Stimulated activated CD4-positive, alpha-beta T cell treated with anti-CD3 and anti-CD28 coated beads, Interleukin-15, amount 100 ng/mL, for 24 hours (primary cell): ENCODE results near the gene TCEAL5.
"Not testable (repeated sequence)": the region's sequence is repeated elsewhere in the genome, so short reads cannot be mapped to it uniquely, and the experiment has no call there.

Source experiments
- DNase-seq: peaks from one replicate; pipeline ENCODE4 v3.0.0-alpha.2; 2020

TCEAL5 gene, protein sequence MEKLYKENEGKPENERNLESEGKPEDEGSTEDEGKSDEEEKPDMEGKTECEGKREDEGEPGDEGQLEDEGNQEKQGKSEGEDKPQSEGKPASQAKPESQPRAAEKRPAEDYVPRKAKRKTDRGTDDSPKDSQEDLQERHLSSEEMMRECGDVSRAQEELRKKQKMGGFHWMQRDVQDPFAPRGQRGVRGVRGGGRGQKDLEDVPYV

DNA sequence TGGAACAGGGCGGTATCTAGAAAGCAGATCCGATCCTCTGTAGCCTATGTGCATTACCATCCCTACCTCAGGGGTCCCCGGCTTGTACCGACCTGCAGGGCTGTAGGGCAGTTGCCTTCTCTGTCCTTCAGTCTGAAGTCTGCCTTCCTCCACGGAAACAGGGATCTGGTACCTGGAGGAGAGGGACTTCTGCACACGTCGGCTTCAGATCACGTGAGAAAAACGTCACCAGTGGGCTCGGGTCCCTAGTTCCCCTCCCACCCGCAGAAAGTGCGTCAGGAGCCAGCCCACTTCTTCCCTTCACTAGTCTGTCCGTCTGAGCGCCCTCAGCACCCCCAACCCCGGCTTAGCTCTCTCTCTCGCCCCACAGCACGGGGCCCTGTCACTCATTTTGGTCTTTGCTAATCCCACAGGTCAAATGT, at the start of gene TCEAL5:
TSS of gene TCEAL5 (minus strand) at position 170 of the 422 bp plus-strand sequence. CDS start 2,187 bp downstream, outside the sequence.
- no peak for DNase-seq

DNA sequence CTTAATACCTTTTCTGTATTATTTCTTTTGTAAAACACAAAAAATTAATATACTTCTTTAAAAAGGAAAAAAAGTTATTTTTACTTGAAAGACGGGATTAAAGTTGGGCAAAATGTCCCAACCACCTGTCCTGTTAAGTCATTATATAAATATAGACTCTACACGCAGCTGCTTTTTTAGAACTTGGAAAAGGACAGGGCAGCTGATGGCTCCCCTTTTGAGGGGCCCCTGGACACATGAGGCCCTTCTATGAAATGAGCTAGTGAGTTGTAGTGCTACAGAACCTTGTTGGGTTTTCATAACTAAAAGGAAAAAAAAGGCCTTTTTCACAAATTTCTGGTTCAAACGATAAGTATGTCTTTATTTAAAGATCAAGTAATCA, 34.8 kb upstream of the TCEAL5 start:
- no peak for DNase-seq

DNA sequence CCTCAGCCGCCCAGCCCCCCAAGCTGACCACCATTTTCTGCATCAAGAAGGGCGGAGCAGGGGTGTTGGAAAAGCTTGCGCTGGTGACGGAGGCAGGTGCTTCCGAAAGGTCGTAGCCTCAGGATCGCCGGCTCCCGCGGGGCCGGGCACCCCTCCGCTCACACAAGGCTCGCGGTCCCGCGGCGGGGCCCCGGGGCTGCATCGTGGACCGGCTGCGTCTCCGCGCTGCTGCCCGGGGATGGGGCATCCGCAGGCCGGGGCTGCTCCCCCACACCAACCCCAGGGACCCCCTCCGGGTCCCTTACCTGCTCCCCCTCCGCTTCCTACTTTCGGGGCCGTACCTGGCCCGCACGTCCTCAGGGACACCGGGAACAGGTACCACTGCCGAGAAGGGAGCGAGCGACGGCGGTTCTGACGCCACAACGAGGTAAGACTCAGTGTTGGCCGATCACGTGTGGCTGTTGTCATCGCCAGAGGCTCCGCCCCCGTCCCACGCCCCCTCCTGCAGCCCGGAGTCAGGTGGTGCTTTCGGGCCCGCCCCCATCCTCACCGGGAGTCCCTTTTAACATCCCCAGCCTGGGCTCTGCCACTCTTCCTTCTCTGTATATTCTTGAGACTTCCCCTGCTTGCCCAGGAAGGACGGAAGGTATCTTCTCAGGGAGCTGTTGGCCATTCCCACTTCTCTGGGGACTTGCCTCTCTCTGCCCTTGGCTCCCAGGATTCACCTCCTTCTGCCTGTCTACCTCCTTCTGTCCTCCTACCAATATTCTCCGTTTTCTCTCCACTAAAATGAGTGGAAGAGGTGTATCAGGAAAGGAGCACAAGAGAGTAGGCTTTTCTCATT, 34.2 kb upstream of the TCEAL5 start, which contains the start of gene BEX2:
TSS of gene BEX2 (minus strand) at position 436 of the 844 bp plus-strand sequence. CDS start 1,014 bp downstream, outside the sequence.
- DNase-seq = peak; percentile 88

DNA sequence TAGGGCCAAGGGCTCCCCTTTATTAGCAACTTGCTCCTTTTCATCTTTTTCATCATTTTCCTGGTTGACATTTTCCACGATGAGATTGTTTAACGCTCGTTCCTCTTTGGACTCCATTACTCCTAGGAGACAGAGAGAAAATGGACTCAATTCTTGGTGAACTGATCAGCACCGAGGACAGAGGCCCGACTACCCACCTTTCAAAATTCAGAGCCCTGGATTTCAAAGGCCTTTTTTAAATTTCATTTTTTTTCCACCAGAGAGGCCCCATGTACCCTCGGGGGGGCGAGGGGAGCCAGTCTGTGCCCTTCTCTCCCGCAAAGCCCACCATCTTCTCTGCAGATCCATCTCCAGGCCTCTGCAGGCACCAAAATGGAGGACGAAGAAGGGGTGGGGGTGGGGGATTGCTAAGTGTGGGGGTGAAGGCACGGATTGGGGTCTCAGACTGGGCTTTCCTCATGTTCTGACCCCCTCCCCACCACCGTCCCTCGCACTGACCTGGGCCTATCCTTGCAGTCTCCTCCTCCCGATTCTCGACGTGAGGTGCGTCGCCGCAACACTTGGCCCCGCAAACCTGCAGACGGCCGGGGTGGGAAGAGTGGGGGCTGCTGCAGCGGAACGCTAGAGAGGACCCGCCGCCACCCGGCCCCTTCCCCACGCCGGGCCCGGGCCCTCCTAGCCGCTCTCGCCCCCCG, 33.5 kb upstream of the TCEAL5 start:
- DNase-seq = peak; percentile 3

DNA sequence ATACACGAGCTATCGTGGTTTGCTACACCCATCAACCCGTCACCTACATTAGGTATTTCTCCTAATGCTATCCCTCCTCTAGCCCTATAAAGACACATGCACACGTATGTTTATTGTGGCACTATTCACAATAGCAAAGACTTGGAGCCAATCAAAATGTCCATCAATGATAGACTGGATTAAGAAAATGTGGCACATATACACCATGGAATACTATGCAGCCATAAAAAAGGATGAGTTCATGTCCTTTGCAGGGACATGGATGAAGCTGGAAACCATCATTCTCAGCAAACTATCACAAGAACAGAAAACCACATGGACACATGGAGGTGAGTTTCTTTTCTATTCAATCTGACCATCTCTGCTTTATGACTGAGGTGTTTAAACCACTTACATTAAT, 29.1 kb upstream of the TCEAL5 start:
- not testable (repeated sequence) for DNase-seq

DNA sequence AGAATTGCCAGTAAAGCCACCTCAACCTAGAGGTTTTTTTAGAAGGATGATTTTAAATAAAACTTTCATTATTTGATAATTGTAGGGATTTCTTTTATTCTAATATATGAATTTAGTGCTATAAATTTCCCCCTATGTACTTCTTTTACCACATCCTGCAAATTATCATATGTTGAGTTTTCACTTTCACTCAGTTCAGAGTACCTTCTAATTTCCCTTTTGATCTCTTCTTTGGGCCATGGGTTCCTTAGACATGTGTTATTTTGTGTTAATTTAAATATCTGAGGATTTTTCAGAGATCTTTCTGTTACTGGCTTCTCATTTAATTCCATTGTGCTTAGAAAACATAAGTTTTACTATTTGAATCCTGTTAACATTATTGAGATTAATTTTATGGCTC, 28.2 kb upstream of the TCEAL5 start:
- no peak for DNase-seq

DNA sequence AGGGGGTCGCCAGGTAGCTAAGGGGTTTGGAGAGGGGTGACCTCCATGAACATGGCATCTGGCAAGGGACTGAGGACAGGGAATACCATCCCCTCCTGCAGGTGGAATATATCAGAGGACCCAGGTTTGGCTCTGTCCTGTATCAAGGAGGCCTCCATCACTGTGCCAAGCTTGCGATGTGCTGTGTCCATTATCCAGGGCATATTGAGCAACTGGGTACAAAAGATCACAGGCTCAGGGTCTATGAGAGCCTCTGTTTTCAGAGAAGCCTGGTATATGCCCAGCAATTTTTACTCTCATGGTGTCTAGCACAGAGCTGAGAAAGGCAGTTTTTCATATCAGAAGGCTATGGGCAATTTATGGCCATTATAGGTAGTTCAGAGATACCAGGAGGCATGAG, 16.6 kb upstream of the TCEAL5 start:
- DNase-seq = no peak

DNA sequence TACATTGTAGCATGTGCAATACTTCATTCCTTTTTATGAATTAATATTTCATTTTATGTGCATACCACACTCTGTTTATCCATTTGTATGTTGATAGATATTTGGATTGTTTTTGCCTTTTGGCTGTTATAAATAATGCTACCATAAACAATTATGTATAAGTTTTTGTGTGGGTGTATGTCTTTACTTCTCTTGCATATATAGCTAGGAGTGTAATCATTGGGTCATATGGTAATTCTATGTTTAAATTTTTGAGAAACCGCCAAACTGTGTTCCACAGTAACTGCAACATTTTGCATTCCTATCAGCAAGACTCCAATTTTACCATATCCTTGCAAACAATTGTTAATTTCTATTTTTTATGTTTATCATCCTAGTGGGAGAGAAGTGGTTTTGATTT, 3.1 kb upstream of the TCEAL5 start:
- DNase-seq = no peak

DNA sequence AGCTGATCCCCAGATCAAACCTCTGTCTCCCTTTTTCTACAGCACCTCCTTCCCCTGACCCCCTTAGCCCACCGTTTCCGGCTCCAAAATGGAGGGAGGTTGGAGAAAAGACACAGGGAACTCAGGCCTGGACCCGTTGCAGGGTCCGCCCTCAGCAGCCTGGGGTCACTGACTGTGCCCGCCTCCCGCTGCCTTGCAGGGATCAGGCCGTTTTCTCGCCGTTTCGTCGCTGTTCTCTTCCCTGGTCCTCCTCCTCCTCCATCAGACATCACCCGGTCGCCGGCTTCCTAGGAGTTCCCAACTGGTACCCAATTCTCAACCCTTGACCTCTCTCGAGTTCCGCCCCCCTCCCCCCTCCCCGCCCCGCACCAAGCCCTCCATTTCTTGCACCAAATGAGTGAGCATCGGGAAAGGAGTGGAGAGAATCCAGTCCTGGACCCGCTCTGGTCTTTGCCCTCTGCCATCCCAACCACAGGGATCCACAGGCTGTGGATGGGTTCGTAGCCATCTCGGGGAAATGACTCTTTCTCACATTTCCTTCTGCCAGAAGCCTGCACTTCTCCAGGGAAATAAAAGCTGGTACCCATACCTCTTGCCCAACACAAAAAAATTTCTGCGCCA, 493 bp downstream of the TCEAL5 start:
- DNase-seq = no peak

DNA sequence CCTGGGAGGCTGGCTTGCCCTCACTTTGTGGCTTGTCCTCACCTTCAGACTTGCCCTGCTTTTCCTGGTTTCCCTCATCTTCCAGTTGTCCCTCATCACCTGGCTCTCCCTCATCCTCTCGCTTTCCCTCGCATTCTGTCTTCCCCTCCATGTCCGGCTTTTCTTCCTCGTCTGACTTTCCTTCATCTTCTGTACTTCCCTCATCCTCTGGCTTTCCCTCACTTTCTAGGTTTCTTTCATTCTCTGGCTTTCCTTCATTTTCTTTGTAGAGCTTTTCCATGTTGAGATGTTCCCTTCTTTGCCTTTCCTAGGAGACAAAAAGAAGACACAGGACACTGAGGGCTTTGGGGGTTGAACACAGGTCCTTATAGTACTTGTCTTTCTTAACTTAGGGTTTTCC, 2.3 kb downstream of the TCEAL5 start:
- DNase-seq = no peak

DNA sequence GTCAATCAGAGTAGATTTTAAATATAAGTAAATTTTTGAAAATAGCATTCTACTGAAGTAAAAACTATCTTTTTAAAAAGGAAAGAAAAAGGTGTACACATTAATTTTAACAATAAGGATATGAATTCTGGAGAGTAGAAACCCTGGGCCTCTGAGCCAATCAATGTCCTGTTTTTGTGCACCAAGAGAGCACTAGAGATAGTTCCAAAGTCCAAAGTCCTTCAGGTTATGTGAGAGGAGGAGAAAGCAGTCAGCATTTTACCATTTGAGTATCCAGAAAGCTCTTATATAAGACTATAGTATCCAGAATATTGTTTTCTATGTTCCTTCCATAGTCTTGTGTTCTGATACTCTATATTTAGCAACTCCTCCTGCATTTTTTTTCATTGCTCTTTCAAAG, 18.3 kb downstream of the TCEAL5 start:
- DNase-seq = no peak

DNA sequence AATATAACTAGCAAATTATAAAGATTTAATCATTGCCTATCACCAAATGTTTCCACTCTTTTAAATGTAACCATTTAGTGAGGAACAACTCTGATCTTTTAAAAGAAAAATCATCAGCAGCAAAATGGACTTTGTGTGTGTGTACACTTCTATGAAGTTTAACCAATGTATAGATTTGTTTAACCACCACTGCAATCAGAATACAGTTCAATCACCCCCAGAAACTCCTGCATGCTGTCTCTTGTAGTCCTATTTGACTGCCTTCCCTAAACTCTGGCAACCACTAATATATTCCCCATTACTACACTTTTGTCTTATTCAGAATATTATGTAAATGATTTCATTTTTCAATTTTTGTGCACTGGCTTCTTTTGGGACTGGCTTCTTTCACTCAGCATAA, 19.9 kb downstream of the TCEAL5 start:
- no peak for DNase-seq

DNA sequence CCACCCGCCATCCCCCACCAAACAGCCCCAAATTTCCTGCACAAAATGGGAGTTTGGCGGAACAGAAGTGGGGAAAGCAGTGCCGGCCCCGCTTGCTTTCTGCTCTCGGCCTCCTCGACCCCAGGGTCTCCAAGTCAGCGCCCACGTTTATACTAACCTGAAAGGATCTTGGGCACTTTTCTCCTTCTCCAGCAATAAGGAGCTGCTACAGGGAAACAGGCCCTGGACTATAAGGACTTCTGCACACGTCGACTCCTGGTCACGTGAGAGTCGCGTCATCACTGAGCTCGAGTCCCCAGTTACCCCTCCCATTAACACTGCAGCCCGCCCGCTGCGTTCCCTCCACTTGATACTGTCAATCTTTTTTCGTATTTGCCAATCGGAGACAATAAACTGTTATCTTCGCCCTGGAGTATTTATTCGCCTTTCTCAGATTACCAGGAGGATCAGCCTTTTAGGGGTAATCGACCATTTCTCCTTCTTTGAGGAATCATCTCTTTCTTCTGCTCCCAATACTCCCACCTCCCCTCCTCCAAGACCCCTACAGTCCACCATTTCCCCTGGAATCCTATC, 21.5 kb downstream of the TCEAL5 start, which contains the start of gene TCEAL8:
TSS of gene TCEAL8 (minus strand) at position 235 of the 573 bp plus-strand sequence. CDS start 1,176 bp downstream, outside the sequence.
- DNase-seq = peak; percentile 77

DNA sequence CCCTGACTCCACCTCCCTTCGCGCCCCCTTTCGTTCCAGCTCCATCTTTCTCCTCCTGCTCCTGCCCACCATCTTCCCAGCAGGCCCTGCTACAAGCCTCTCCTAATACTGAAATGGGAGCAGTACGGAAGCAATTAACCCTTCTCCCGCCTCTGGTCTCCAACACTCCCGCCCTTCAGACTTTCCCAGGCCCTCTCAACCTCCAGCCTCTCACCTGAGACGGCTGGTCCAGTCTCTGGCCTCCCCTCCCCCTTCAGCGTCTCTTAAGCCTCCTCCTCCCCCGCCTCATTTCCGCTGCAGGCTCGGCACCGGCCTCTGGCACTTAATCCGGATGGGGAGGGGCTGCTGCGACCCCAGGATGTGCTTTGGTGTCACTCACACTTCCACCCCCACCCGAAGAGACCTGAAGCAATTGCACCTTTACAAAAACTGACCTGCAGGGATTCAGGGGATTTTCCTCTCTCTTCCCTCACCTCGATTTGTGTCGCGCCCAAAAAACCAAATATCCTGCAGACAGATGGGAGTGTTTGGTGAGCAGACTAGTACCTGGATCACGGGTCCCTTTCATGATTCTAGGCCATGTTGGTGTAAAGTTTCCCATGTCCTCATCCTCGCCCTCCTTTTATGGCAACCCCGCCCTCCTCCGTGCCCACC, 22.3 kb downstream of the TCEAL5 start:
- DNase-seq = peak; percentile 66

DNA sequence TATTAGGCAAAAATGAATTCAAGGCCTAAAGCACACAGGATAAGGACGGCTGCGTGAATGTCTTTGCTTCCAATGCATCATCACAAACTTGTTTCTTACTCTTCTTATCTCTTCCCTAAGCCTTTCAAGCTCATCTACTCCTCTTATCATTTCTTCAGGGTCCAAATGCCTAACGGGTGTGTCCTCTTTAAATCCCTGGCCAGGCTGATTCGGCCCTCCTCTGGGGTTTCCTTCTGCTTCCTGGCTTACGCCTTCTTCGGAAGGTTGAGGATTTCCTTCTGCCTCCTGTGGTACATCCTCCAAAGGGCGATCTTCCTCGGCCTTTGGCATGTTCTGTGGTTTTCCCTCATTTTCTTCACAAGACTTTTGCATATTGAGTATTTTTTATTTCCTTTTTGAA, 22.9 kb downstream of the TCEAL5 start:
- DNase-seq = no peak

DNA sequence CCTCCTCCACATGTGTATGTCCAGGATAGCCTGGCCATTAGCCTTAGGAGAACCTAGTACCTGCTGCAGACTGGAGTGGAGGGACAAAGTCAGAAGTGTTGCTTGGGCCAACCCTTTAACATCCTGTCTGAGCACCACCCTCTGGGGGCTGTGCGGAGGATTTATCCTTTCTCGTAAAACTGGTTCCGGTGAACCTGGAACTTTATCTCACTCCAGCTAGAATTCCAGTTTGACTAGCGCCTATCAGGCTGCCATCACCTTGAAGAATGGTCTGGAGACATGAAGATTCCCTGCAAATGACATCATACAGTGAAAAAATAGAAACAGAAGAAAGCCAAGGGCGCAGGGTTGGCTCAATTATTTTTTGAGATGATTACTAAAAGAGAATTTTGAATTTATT, 25.6 kb downstream of the TCEAL5 start:
- DNase-seq = no peak

DNA sequence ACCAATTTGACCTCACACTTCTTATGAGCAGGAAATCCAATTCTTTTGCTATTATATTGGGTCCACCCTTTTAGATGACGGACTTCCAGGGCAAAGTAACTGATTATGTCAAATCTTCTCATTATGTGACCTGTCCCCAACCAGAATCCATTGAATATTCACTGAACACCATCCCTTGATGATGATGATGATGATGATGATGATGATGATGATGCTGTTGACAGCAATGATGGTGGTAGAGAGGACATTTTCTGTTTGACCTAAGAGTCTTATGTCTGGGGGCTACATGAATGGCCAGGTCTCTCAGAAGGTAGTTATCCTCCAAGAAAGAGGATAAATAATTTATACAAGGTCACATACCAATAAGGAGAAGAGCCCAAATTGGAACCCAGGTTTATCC, 26.7 kb downstream of the TCEAL5 start:
- no peak for DNase-seq

DNA sequence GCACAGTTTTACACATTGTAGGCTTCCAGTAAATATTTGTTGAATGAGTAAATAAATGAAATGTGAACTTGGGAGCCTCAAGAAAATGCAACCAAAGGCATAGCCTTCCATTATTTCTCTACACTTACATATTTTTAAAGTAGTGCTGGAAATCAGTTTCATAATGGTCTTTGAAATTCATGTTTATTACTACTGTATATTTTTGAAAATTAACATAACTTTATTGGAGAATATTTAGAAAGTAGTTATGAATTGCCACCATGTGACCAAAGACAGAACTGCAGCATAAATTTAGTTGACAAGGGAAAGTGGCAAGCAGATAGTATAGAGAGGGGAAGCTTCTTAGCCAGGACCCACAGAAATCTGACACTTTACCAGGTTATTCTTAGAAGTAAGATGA, 28.0 kb downstream of the TCEAL5 start:
- DNase-seq = no peak

DNA sequence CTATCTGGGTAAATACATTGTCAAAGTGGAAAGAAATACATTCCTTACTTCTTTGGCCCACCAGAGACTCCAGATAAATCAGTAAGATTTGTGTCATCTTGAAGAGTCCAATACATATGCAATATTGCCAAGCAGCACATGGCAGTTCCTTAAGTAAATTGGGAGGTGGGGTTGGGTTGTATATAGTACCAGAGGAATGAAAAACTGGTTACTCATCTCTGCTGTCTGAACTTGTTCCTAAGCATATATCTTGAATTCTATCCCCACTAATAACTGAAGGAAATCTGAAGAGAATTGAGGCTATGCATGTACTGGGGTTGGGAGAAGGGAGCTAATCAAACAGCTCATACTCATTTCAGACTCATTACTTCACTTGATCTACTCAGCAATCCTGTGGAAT, 36.4 kb downstream of the TCEAL5 start:
- DNase-seq = no peak

DNA sequence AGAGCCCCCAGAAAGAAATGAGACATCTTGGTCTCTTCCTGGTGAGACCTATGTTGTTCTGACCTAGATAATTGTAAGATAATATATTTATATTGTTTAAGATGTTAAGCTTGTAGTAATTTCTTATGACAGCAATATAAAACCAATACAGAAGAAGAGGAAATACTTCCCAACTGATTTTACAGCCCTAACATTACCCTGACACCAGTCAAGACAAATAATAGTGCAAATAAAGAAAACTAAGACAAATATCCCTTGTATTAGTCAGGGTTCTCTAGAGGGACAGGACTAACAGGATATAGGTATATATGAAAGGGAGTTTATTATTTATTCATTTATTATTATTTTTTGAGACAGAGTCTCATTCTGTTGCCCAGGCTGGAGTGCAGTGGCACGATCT, 40.3 kb downstream of the TCEAL5 start:
- DNase-seq = no peak

DNA sequence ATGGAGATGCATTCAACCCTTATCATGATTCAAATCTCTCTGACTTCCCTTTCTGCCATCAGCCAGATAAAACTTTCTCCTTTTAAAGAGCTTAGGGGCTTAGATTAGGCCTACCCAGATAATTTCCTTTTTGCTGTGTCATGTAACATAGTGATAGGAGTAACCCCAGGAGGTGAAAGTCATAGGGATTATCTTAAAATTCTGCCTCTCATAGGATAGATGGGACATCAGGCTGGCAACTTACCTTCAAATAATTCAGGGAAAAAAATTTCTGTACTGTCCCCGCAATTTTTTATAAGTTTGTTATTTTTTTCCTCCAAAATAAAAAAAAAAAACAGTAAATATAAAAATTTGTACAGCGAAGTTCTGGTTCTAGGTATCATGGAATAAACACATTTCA, 40.9 kb downstream of the TCEAL5 start:
- not testable (repeated sequence) for DNase-seq

DNA sequence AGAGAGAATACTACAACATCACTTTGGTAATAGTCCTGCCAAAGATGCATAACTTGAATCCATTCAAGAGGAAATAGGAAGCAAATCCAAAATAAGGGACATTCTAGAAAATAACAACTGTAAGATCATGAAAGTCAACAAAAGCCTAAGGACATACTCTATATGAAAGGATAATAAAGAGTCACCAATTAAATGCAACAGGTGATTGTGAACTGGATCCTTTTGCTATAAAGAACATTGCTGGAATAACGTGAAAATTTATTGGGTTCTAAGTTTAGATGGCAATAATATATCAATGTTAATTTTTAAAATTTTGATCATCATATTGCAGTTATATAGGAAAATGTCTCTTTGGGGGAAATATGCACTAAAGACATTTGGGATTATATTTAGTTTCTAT, 41.7 kb downstream of the TCEAL5 start:
- no peak for DNase-seq
